ENCODE measurements around the gene MFAP3. TPM values are rescaled to one million over a fixed set of nuclear protein-coding genes. Genes with fewer than 3 reads are reported as not detected.

The MFAP3 gene
- total and polyA plus RNA-seq, 2 of the 13 experiments (the other 11 are each of a cell fraction or from before 2014, with no cell fraction given) = 12.1 to 28.3 TPM

DNA sequence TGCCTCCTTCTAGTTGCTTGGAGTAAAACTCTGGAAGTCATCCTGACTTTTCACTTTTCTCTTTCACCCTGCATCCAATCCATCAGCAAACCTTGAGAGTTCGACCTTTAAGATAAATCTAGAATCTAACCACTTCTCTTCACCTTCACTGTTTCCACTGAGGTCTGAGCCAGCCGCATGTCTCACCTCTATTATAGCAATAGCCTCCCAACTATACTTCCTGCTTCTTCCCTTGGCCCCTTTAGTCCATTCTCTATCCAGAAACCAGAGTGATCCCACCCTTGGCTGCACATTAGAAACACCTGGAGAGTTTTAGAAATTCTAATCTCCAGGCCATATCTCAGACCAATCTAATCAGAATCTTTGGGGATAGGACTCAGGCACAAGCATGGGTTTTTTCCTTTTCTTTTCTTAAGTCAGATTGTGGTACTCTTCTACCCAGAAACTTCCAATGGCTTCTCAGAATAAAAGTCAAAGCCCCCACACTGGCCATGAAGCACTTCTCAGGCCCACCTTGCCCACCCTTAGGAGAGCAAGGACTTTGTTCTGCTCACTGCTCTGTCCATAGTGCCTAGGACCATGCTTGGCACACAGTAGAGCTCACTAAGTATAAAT, 33.1 kb downstream of the MFAP3 start (continued):
- TF ChIP-seq CREB1 (IDR thresholded peaks at IDR 0.05) = no peak
- TF ChIP-seq CREB1 (CRISPR knock-in tag; IDR thresholded peaks at IDR 0.05) = no peak
- no peak for TF ChIP-seq ZBTB1 (CRISPR knock-in tag; IDR thresholded peaks at IDR 0.05; ENCODE audit: borderline replicate concordance)
- TF ChIP-seq, protein P1, sequence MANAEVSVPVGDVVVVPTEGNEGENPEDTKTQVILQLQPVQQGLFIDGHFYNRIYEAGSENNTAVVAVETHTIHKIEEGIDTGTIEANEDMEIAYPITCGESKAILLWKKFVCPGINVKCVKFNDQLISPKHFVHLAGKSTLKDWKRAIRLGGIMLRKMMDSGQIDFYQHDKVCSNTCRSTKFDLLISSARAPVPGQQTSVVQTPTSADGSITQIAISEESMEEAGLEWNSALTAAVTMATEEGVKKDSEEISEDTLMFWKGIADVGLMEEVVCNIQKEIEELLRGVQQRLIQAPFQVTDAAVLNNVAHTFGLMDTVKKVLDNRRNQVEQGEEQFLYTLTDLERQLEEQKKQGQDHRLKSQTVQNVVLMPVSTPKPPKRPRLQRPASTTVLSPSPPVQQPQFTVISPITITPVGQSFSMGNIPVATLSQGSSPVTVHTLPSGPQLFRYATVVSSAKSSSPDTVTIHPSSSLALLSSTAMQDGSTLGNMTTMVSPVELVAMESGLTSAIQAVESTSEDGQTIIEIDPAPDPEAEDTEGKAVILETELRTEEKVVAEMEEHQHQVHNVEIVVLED (CRISPR knock-in tag; IDR thresholded peaks at IDR 0.05; ENCODE audit: borderline replicate concordance) = no peak
- no peak for TF ChIP-seq ZNF331 (CRISPR knock-in tag; IDR thresholded peaks at IDR 0.05)
- TF ChIP-seq ZSCAN25 (CRISPR knock-in tag; IDR thresholded peaks at IDR 0.05) = no peak
- TF ChIP-seq, protein P2, sequence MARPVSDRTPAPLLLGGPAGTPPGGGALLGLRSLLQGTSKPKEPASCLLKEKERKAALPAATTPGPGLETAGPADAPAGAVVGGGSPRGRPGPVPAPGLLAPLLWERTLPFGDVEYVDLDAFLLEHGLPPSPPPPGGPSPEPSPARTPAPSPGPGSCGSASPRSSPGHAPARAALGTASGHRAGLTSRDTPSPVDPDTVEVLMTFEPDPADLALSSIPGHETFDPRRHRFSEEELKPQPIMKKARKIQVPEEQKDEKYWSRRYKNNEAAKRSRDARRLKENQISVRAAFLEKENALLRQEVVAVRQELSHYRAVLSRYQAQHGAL (CRISPR knock-in tag; IDR thresholded peaks at IDR 0.05; ENCODE audit: not compliant biosample characterization) = no peak
- TF ChIP-seq AHR (CRISPR knock-in tag; IDR thresholded peaks at IDR 0.05) = no peak
- TF ChIP-seq ZNF12 (CRISPR knock-in tag; IDR thresholded peaks at IDR 0.05) = no peak
- no peak for TF ChIP-seq CBX2 (IDR thresholded peaks at IDR 0.05; ENCODE audit: low read depth, low read length)
- TF ChIP-seq CBX2 (CRISPR knock-in tag; IDR thresholded peaks at IDR 0.05; ENCODE audit: low read depth) = no peak
- no peak for TF ChIP-seq ZMYM2 (CRISPR knock-in tag; IDR thresholded peaks at IDR 0.05)
